ENCODE results near the gene PKD1. TPM values are rescaled to one million over a fixed set of nuclear protein-coding genes. Genes with fewer than 3 reads are reported as not detected.

The PKD1 gene
- total RNA-seq, 1 experiment from 2014 or later = 102 TPM

GRCh38 chr16:2044541-2044940, 91.2 kb downstream of the PKD1 start (continued):
- no peak for TF ChIP-seq ERG (CRISPR knock-in tag; IDR thresholded peaks at IDR 0.05)
- no peak for TF ChIP-seq TCF7 (CRISPR knock-in tag; IDR thresholded peaks at IDR 0.05; ENCODE audit: low read depth)
- TF ChIP-seq RELA (CRISPR knock-in tag; IDR thresholded peaks at IDR 0.05; ENCODE audit: borderline replicate concordance) = no peak
- no peak for TF ChIP-seq ZNF121 (CRISPR knock-in tag; IDR thresholded peaks at IDR 0.05)
- TF ChIP-seq ZNF425 (CRISPR knock-in tag; conservative IDR thresholded peaks at IDR 0.05) = no peak

- no peaks in the 10 kb centered on the region for H3K27me3 Mint-ChIP-seq (ENCODE audit: low read depth)
- ATAC-seq = no peak
- peaks cover 9% of the 10 kb centered on the region for H3K4me1 Mint-ChIP-seq
- H3K27ac Mint-ChIP-seq = no peak overlapping the region
- no peaks in the 10 kb centered on the region for H3K9me3 Mint-ChIP-seq
- ChIA-PET POLR2A (no interaction called here), CTCF (interaction anchor here (0.7 to 1.3 kb wide), 4 partner anchors 13 to 40 kb away, joined by 3 to 5 read pairs (median 3); no protein-coding TSS in a partner anchor)
- DNase-seq (ENCODE audit: low spot score) = no peak
- H3K4me3 Mint-ChIP-seq = no peak overlapping the region
- no peaks in the 10 kb centered on the region; the same call in 1 of the 2 replicates for H3K36me3 Mint-ChIP-seq
- no peak for TF ChIP-seq STAT6 (CRISPR knock-in tag; conservative IDR thresholded peaks at IDR 0.05; ENCODE audit: low read depth)
- TF ChIP-seq CREM (CRISPR knock-in tag; IDR thresholded peaks at IDR 0.05) = no peak
- no peak for TF ChIP-seq GTF2I (CRISPR knock-in tag; conservative IDR thresholded peaks at IDR 0.05)
- TF ChIP-seq ATF6 (CRISPR knock-in tag; IDR thresholded peaks at IDR 0.05) = no peak
- no peak for TF ChIP-seq NFE2L1 (CRISPR knock-in tag; IDR thresholded peaks at IDR 0.05)
- TF ChIP-seq CBFB (CRISPR knock-in tag; IDR thresholded peaks at IDR 0.05; ENCODE audit: low read depth) = no peak
- TF ChIP-seq FOXK1 (CRISPR knock-in tag; IDR thresholded peaks at IDR 0.05) = no peak
- no peak for TF ChIP-seq ARID4B (CRISPR knock-in tag; IDR thresholded peaks at IDR 0.05; ENCODE audit: borderline replicate concordance)
- TF ChIP-seq ZNF423 (CRISPR knock-in tag; IDR thresholded peaks at IDR 0.05) = no peak
- TF ChIP-seq E2F1 (CRISPR knock-in tag; IDR thresholded peaks at IDR 0.05) = no peak
- no peak for TF ChIP-seq ZNF396 (CRISPR knock-in tag; IDR thresholded peaks at IDR 0.05; ENCODE audit: borderline replicate concordance)
- TF ChIP-seq MXD4 (CRISPR knock-in tag; IDR thresholded peaks at IDR 0.05; ENCODE audit: borderline replicate concordance) = no peak
- TF ChIP-seq ZMAT4 (CRISPR knock-in tag; IDR thresholded peaks at IDR 0.05) = no peak
- TF ChIP-seq E2F5 (CRISPR knock-in tag; IDR thresholded peaks at IDR 0.05) = no peak
- no peak for TF ChIP-seq ZNF121 (CRISPR knock-in tag; IDR thresholded peaks at IDR 0.05)
- no peak for TF ChIP-seq ZBTB21 (CRISPR knock-in tag; IDR thresholded peaks at IDR 0.05; ENCODE audit: borderline replicate concordance)
Measured at GRCh38 chr16:2043667-2044451, 91.8 kb downstream of the PKD1 start.
